Loucy (cell line): ENCODE data around the gene SSTR3.

Source experiments
- H2AFZ ChIP-seq: fragments of 200-600 bp; sonication (generic); 2 replicates; pipeline ENCODE4 v1.6.0; 2016; ENCODE audit warnings: antibody characterized with exemption, mild to moderate bottlenecking, low read length, moderate library complexity
- H3F3A ChIP-seq: fragments of 200-600 bp; 2 replicates; pipeline ENCODE4 v1.6.0; 2016; ENCODE audit warnings: antibody characterized with exemption, low read depth, mild to moderate bottlenecking
- H3K27me3 ChIP-seq: fragments of 200-600 bp; sonication (generic); 2 replicates; pipeline ENCODE4 v1.6.1; 2014; ENCODE audit warnings: low read length, mild to moderate bottlenecking; ENCODE audit not compliant: insufficient read depth, poor library complexity, severe bottlenecking
- H3K36me3 ChIP-seq: fragments of 200-600 bp; sonication (generic); 2 replicates; pipeline ENCODE4 v1.6.1; 2016; ENCODE audit warnings: low read length; ENCODE audit not compliant: insufficient read depth
- H3K4me1 ChIP-seq: fragments of 200-600 bp; sonication (generic); 2 replicates; pipeline ENCODE4 v1.5.1; 2014; ENCODE audit warnings: low read length, mild to moderate bottlenecking; ENCODE audit not compliant: insufficient read depth, poor library complexity, severe bottlenecking
- H3K4me2 ChIP-seq: fragments of 200-600 bp; sonication (generic); 2 replicates; pipeline ENCODE4 v1.6.0; 2014; ENCODE audit warnings: antibody characterized with exemption, low read length, low read depth, mild to moderate bottlenecking; ENCODE audit not compliant: poor library complexity, severe bottlenecking
- H3K4me3 ChIP-seq: fragments of 200-600 bp; sonication (generic); 2 replicates; pipeline ENCODE4 v1.5.1; 2014; ENCODE audit warnings: low read length, mild to moderate bottlenecking, mixed read lengths; ENCODE audit not compliant: poor library complexity, severe bottlenecking
- H3K79me2 ChIP-seq: fragments of 200-600 bp; sonication (generic); 2 replicates; pipeline ENCODE4 v1.6.1; 2014; ENCODE audit warnings: low read length; ENCODE audit not compliant: insufficient read depth
- H3K9ac ChIP-seq: fragments of 200-600 bp; sonication (generic); 2 replicates; pipeline ENCODE4 v1.6.0; 2014; ENCODE audit warnings: mild to moderate bottlenecking, low read depth, low read length, moderate library complexity; ENCODE audit not compliant: poor library complexity, severe bottlenecking
- H3K9me2 ChIP-seq: fragments of 200-600 bp; sonication (generic); replicated peaks from 2 replicates; pipeline ENCODE4 v1.6.1; 2016; ENCODE audit warnings: low read depth, low read length, mixed read lengths
- H3K9me3 ChIP-seq: fragments of 200-600 bp; sonication (generic); 2 replicates; pipeline ENCODE4 v1.6.1; 2014; ENCODE audit warnings: mild to moderate bottlenecking, antibody characterized with exemption, low read length, low read depth; ENCODE audit not compliant: insufficient read depth
- H4K20me1 ChIP-seq: fragments of 200-600 bp; sonication (generic); 2 replicates; pipeline ENCODE4 v1.6.0; 2014; ENCODE audit warnings: antibody characterized with exemption, low read length, mild to moderate bottlenecking; ENCODE audit not compliant: insufficient read depth, poor library complexity, severe bottlenecking
- CTCF ChIP-seq: fragments of 200-600 bp; sonication (generic); conservative IDR thresholded peaks from 2 replicates; pipeline ENCODE4 v1.5.1; 2014; ENCODE audit warnings: mild to moderate bottlenecking, antibody characterized with exemption, low read length
- EZH2phosphoT487 ChIP-seq: fragments of 200-600 bp; IDR thresholded peaks from 2 replicates; pipeline ENCODE4 v1.6.1; 2018; ENCODE audit warnings: antibody characterized with exemption, mild to moderate bottlenecking, moderate library complexity, borderline replicate concordance

SSTR3 gene

GRCh38 chr22:37160027-37160426 lies 52.2 kb downstream of the SSTR3 start:
- Histone ChIP-seq H2AFZ (no peak overlapping the region), H3F3A (no peaks in the 10 kb centered on the region), H3K27me3 (no peaks in the 10 kb centered on the region), H3K4me3 (no peak overlapping the region), H3K36me3 (no peaks in the 10 kb centered on the region), H3K9me3 (no peaks in the 10 kb centered on the region), H4K20me1 (no peaks in the 10 kb centered on the region), H3K4me1 (peaks cover 37% of the 10 kb centered on the region), H3K9me2 (no peaks in the 10 kb centered on the region), H3K4me2 (no peak overlapping the region), H3K79me2 (no peaks in the 10 kb centered on the region), H3K9ac (no peak overlapping the region)
- TF ChIP-seq CTCF: no peak
- TF ChIP-seq EZH2phosphoT487: no peak

GRCh38 chr22:37158963-37159290 lies 53.4 kb downstream of the SSTR3 start:
- Histone ChIP-seq H3K36me3 (no peaks in the 10 kb centered on the region), H3K4me3 (no peak overlapping the region), H4K20me1 (no peaks in the 10 kb centered on the region), H3K9ac (no peak overlapping the region), H3K4me1 (peaks cover 28% of the 10 kb centered on the region), H3K4me2 (no peak overlapping the region), H3F3A (no peaks in the 10 kb centered on the region), H2AFZ (no peak overlapping the region), H3K9me2 (no peaks in the 10 kb centered on the region), H3K9me3 (no peaks in the 10 kb centered on the region), H3K79me2 (no peaks in the 10 kb centered on the region), H3K27me3 (no peaks in the 10 kb centered on the region)
- no peak for TF ChIP-seq EZH2phosphoT487
- no peak for TF ChIP-seq CTCF

GRCh38 chr22:37157516-37158285 lies 54.6 kb downstream of the SSTR3 start:
- H2AFZ ChIP-seq: no peak overlapping the region
- no peak overlapping the region for H3K4me2 ChIP-seq
- H3F3A ChIP-seq: no peaks in the 10 kb centered on the region

More at GRCh38 chr22:37157516-37158285, 54.6 kb downstream of the SSTR3 start:
- H4K20me1 ChIP-seq: no peaks in the 10 kb centered on the region
- no peaks in the 10 kb centered on the region for H3K27me3 ChIP-seq
- no peak for TF ChIP-seq CTCF
- TF ChIP-seq EZH2phosphoT487: no peak
- no peaks in the 10 kb centered on the region for H3K9me3 ChIP-seq
- no peak overlapping the region for H3K4me3 ChIP-seq
- no peaks in the 10 kb centered on the region for H3K9me2 ChIP-seq
- no peaks in the 10 kb centered on the region for H3K79me2 ChIP-seq
- peaks cover 15% of the 10 kb centered on the region for H3K4me1 ChIP-seq
- H3K36me3 ChIP-seq: no peaks in the 10 kb centered on the region
- no peak overlapping the region for H3K9ac ChIP-seq
